Gastroesophageal sphincter (tissue), 3 donors: ENCODE data around the gene APP.
"Not testable (repeated sequence)": the region's sequence is repeated elsewhere in the genome, so short reads cannot be mapped to it uniquely, and the experiment has no call there.

Source experiments
- CTCF ChIP-seq, 4 experiments: fragments of 200-600 bp in 2 of 4; fragments of 450-650 bp in 2 of 4; sonication (generic) in 1 of 4; IDR thresholded peaks; one replicate each; pipeline ENCODE4 v1.5.1; 2017 to 2019; ENCODE audit warnings: antibody characterized with exemption in 4 of 4, mild to moderate bottlenecking in 2 of 4, moderate library complexity in 2 of 4
- POLR2A ChIP-seq, 2 donors: fragments of 450-650 bp; IDR thresholded peaks; one replicate each; pipeline ENCODE4 v1.6.1; 2017; ENCODE audit warnings: antibody characterized with exemption in 2 of 2, mild to moderate bottlenecking in 2 of 2, moderate library complexity in 1 of 2

DNA sequence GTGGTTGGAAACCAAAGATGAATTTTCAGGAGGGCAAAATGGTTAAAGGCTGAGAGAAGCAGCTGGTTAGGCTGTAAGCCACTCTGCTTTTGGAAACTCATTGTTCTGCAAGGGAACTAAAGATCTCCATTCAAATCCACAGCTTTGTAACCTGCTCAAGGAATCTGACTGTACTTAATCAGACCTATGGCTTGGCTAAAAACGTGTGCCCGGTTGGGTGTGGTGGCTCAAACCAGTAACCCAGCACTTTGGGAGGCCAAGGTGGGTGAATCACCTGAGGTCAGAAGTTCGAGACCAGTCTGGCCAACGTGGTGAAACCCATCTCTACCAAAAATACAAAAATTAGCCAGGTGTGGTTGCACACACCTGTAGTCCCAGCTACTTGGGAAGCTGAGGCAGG lies 158.1 kb downstream of the APP start:
- not testable (repeated sequence) for TF ChIP-seq CTCF, POLR2A (IDR thresholded peaks at IDR 0.05)
